Germinal center (tissue), 1 donor: Measurements from ENCODE around the gene CDC42BPG.
A peak's percentile ranks its signal among the peaks of the same experiment; 100 is the strongest.

Experiments used
- DNase-seq: peaks from one replicate; pipeline ENCODE4 v3.0.0; 2012; ENCODE audit warnings: mixed read lengths, low spot score

Gene CDC42BPG, protein sequence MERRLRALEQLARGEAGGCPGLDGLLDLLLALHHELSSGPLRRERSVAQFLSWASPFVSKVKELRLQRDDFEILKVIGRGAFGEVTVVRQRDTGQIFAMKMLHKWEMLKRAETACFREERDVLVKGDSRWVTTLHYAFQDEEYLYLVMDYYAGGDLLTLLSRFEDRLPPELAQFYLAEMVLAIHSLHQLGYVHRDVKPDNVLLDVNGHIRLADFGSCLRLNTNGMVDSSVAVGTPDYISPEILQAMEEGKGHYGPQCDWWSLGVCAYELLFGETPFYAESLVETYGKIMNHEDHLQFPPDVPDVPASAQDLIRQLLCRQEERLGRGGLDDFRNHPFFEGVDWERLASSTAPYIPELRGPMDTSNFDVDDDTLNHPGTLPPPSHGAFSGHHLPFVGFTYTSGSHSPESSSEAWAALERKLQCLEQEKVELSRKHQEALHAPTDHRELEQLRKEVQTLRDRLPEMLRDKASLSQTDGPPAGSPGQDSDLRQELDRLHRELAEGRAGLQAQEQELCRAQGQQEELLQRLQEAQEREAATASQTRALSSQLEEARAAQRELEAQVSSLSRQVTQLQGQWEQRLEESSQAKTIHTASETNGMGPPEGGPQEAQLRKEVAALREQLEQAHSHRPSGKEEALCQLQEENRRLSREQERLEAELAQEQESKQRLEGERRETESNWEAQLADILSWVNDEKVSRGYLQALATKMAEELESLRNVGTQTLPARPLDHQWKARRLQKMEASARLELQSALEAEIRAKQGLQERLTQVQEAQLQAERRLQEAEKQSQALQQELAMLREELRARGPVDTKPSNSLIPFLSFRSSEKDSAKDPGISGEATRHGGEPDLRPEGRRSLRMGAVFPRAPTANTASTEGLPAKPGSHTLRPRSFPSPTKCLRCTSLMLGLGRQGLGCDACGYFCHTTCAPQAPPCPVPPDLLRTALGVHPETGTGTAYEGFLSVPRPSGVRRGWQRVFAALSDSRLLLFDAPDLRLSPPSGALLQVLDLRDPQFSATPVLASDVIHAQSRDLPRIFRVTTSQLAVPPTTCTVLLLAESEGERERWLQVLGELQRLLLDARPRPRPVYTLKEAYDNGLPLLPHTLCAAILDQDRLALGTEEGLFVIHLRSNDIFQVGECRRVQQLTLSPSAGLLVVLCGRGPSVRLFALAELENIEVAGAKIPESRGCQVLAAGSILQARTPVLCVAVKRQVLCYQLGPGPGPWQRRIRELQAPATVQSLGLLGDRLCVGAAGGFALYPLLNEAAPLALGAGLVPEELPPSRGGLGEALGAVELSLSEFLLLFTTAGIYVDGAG (N-terminal part only)

GRCh38 chr11:64844330-64845128, at the start of gene CDC42BPG:
Gene CDC42BPG, minus strand, starts transcription at chr11:64844653. Its CDS starts 84 bp downstream, at chr11:64844569.
- peak; percentile 90 for DNase-seq

- DNase-seq, result no peak
Measured at GRCh38 chr11:64893194-64894069, 49.0 kb upstream of the CDC42BPG start.

DNA sequence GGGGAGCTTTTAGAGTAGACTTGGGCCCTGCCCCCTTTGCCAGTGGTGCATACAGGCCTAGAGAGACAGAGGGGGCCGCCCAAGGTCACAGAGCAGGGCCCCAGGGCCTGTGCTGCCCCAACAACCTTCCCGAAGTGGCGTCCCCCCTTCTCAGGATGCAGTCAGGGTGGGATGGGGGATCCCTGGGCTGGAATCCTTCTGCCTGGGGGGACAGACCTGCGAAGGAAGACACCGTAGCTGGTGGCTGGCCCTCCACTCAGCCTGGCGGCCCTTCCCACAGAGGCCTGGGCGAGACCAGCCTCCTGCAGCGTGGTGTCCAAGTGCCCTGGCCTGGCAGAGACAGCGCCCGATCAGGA, 48.4 kb upstream of the CDC42BPG start:
- DNase-seq, result no peak

DNA sequence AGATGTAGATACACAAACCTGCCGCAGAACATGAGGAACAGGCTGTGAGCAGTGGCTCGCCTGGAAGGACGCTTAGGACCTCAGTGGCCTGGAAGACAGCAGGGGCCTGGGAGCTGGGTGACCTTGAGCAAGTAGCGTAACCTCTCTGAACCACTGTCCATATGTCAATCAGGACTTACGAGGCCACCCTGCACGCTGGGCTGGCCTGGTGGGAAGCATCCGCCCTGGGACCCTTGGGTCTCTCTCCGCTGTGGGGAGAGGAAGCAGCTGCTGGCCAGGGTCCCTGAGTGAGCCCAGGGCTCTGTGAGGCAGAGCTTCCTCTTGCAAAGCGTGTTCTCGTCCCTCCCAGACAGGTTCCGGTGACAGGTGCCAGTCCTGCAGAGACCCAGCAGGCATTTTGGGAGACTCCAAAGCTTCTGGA, 48.0 kb upstream of the CDC42BPG start:
- no peak for DNase-seq

- no peak for DNase-seq
Measured at GRCh38 chr11:64891880-64892279, 47.4 kb upstream of the CDC42BPG start.

- DNase-seq, result no peak
Measured at GRCh38 chr11:64891215-64891848, 46.9 kb upstream of the CDC42BPG start.

DNA sequence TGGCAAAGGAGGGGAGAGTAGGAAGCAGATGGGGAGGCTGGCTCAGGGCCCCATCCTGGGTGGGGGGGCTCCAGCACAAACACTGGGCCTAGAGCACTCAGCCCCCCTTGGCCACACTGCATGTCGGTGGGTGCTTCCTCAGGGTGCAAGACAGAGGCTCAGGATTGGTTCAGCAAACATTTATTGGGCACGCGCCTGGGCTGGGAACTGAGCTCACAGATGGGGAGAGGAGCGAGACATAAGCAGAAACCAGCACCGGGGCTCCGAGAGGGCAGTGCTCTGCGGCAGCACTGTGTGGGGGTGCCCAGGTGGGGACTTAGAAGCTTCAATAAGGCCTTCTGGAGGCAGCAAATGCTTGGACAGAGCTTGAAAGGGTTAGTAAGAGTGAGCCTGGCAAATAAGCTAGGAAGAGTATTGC, 46.1 kb upstream of the CDC42BPG start:
- no peak for DNase-seq

- DNase-seq, result no peak
Measured at GRCh38 chr11:64888729-64889511, 44.5 kb upstream of the CDC42BPG start.

DNA sequence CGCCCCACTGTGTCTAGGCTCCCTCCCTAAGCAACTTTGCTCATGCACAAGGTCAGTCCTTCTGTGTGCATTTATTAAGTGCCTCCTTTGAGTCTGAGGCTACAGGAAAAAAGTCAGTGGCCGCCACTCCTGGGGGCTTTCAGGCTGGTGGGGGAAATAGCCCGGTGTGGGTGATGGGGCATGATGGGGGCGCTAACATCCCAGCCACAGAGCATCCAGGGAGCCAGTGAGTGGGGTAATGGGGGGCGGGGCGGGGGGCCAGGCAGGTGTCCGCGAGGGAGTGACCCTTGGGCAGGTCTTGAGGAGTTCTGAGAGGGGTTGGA, 43.9 kb upstream of the CDC42BPG start:
- no peak for DNase-seq

- DNase-seq, result peak; percentile 90
Measured at GRCh38 chr11:64887757-64888405, 43.4 kb upstream of the CDC42BPG start.

- no peak for DNase-seq
Measured at GRCh38 chr11:64887234-64887756, 42.8 kb upstream of the CDC42BPG start.

GRCh38 chr11:64885367-64886286, 41.2 kb upstream of the CDC42BPG start:
- no peak for DNase-seq

DNA sequence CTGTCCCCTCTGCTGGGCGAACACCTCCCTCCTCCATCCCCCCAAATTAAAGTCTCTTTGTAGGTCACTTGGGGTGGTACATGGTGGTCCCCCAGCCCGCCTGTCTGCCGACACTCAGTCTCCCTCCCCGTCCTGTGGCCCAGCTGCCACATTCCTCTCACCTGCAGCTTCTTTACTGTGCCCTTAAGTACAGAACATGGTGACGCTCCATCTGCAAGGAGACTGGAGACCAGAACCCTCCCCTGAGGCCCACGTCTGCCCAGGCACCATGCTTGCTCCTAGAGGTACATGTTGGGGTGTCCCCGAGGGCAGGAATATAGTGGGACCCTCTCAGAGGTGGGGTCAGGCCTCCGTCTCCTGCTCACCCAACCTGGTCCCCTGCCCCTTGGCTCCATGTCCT, 39.6 kb upstream of the CDC42BPG start:
- DNase-seq, result no peak

- DNase-seq, result no peak
Measured at GRCh38 chr11:64883575-64883974, 39.1 kb upstream of the CDC42BPG start.

DNA sequence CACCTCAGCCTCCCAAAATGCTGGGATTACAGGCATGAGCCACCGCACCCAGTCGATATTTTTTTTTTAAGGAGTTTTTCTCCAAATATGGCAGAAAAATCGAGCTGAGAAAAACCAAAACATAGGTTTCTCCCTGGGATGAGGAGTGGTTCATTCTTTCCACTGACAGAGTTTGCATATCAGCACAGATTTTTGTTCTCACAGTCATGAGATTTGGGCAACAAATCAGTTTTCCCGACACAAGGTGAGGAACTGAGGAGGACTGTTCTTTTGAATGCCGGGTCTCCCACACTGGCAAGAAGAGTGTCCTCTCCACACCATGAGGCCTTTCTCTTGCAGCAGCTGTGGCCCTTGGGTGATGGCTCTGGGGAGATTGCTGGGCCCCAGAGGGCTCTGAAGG, 37.8 kb upstream of the CDC42BPG start:
- DNase-seq, result no peak

DNA sequence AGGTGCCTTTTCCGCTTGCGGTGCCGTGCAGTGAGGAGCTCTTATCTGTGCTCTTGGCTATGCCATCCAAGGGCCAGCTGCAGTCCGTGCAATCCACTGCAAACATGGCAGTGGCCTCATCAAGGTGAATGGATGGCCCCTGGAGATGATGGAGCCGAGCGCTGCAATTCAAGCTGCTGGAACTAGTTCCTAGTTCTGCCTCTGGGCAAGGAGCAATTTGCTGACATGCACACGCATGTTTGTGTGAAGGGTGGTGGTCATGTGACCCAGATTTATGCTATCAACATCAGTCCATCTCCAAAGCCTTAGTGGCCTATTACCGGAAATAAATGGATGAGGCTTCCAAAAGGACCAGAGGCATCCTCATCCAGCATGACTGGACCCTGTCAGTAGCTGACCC, 37.0 kb upstream of the CDC42BPG start:
- DNase-seq, result no peak
